ENCODE measurements around the gene HSPA1A.

DNA sequence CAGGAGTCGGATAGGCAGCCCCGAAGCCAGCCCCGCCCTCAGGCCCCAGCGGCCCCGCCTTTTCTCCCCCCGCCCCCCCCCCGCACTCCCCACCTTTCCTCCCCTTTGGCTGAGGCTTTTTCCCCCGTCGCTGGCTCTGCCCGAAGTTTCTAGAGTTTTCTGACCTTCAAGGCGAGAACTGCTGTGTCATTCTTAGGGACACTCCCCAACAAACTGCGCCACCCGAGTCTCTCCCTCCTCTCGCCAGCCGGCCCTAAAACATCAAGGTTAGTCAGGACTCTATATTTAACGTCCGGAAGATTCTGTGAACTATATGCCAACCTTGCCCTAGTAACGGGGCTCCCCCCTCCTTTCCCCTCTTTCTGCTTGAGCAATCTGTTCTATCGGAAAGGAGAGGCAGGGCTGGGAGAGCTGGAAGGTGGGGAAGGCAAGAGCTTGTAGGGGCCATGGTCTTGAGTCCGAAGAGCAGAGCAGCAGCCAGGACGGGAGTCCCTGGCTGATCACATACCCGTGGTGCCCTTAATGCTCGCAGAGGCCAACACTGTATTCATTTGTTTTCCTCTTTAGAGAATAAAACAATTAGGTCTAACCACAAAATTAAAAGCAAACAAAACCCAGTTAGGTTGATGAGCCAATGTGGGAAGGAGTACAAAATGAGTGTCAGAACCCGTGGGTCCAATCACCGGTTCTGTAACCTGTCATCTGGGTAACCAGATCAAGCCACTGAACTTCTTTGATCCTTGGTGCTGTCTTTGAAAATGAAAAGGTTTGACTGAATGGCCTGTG, 6.9 kb downstream of the HSPA1A start:
- TF ChIP-seq, protein P1, sequence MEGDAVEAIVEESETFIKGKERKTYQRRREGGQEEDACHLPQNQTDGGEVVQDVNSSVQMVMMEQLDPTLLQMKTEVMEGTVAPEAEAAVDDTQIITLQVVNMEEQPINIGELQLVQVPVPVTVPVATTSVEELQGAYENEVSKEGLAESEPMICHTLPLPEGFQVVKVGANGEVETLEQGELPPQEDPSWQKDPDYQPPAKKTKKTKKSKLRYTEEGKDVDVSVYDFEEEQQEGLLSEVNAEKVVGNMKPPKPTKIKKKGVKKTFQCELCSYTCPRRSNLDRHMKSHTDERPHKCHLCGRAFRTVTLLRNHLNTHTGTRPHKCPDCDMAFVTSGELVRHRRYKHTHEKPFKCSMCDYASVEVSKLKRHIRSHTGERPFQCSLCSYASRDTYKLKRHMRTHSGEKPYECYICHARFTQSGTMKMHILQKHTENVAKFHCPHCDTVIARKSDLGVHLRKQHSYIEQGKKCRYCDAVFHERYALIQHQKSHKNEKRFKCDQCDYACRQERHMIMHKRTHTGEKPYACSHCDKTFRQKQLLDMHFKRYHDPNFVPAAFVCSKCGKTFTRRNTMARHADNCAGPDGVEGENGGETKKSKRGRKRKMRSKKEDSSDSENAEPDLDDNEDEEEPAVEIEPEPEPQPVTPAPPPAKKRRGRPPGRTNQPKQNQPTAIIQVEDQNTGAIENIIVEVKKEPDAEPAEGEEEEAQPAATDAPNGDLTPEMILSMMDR (IDR thresholded peaks at IDR 0.05): no peak
- peak in 1 of 2 donors; percentile 82 for TF ChIP-seq POLR2A (IDR thresholded peaks at IDR 0.05)
